ENCODE data around the gene GRIA3. TPM values are rescaled to one million over a fixed set of nuclear protein-coding genes. Genes with fewer than 3 reads are reported as not detected.
"Not testable (repeated sequence)": the region's sequence is repeated elsewhere in the genome, so short reads cannot be mapped to it uniquely, and the experiment has no call there.

GRIA3 gene
- total RNA-seq, 1 donor from 2014 or later, result not detected

GRCh38 chrX:123493857-123494256, 309.8 kb downstream of the GRIA3 start:
- ChIA-PET CTCF (no interaction called here), POLR2A (no interaction called here)
- Mint-ChIP-seq H3K27me3 (no peaks in the 10 kb centered on the region), H3K4me3 (no peak overlapping the region), H3K9me3 (peaks cover 3% of the 10 kb centered on the region), H3K36me3 (ENCODE audit: low read depth) (no peaks in the 10 kb centered on the region), H3K4me1 (no peaks in the 10 kb centered on the region), H3K27ac (no peak overlapping the region)
- DNase-seq (no peak), ATAC-seq (ENCODE audit: low read depth) (no peak)
- intact Hi-C loops (cut with micrococcal nuclease), result no loop called here
- no peak for TF ChIP-seq CTCF (IDR thresholded peaks at IDR 0.05)

GRCh38 chrX:123499787-123500186, 315.7 kb downstream of the GRIA3 start:
- ATAC-seq (ENCODE audit: low read depth) (no peak), DNase-seq (no peak)
- intact Hi-C loops (cut with micrococcal nuclease), result no loop called here
- Mint-ChIP-seq H3K9me3 (peaks cover 3% of the 10 kb centered on the region), H3K27ac (no peak overlapping the region), H3K27me3 (no peaks in the 10 kb centered on the region), H3K4me3 (no peak overlapping the region), H3K36me3 (ENCODE audit: low read depth) (no peaks in the 10 kb centered on the region), H3K4me1 (no peaks in the 10 kb centered on the region)
- no peak for TF ChIP-seq CTCF (IDR thresholded peaks at IDR 0.05)
- POLR2A ChIA-PET, result no interaction called here
- CTCF ChIA-PET, result no interaction called here

- Mint-ChIP-seq H3K4me1 (no peaks in the 10 kb centered on the region), H3K27ac (no peak overlapping the region), H3K27me3 (no peaks in the 10 kb centered on the region), H3K4me3 (no peak overlapping the region), H3K36me3 (ENCODE audit: low read depth) (no peaks in the 10 kb centered on the region), H3K9me3 (peaks cover 4% of the 10 kb centered on the region)
- intact Hi-C loops (cut with micrococcal nuclease), result no loop called here
- ATAC-seq (ENCODE audit: low read depth) (no peak), DNase-seq (no peak)
- ChIA-PET CTCF (no interaction called here), POLR2A (no interaction called here)
- no peak for TF ChIP-seq CTCF (IDR thresholded peaks at IDR 0.05)
These were observed 320.0 kb downstream of the GRIA3 start for GRCh38 chrX:123504047-123504446.

GRCh38 chrX:123504630-123505270, 320.7 kb downstream of the GRIA3 start:
- Mint-ChIP-seq H3K4me1 (no peaks in the 10 kb centered on the region), H3K36me3 (ENCODE audit: low read depth) (no peaks in the 10 kb centered on the region), H3K4me3 (no peak overlapping the region), H3K27ac (no peak overlapping the region), H3K9me3 (peaks cover 4% of the 10 kb centered on the region), H3K27me3 (no peaks in the 10 kb centered on the region)
- ChIA-PET CTCF (no interaction called here), POLR2A (no interaction called here)
- DNase-seq (no peak), ATAC-seq (ENCODE audit: low read depth) (no peak)
- intact Hi-C loops (cut with micrococcal nuclease), result no loop called here
- TF ChIP-seq CTCF (IDR thresholded peaks at IDR 0.05), result no peak

DNA sequence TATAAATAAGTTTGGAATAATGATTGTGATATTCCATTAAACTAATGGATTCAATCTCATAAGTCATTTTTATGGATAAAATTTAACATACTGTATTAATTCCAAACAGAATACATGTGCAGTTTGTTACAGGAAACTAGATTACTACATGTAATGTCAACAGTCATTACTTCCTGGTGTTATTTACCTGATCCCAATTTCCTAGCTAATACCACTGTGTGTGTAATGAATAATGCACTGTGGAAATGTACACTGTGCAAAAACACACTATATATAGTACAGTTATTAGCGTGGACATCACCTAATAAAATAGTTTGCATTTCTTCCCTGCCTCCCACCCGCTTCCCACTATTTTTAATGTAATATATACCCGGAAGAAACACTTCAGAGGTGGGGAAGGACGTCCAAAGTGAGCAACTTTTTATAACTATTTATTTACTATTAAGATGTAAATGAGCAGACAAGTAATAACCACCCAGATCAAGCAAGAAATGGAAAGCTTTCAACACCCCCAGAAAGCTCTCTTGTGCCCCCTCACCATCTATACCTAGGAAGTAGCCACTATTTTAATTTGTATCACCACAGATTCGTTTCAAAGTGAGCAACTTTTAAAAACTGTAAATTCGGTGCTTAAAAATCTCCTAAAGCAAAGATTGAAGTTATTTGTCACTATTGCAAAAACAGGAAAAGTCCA, 329.7 kb downstream of the GRIA3 start:
- no peak overlapping the region for H3K4me3 Mint-ChIP-seq
- intact Hi-C loops (cut with micrococcal nuclease), result no loop called here
- ATAC-seq (ENCODE audit: low read depth) (no peak), DNase-seq (no peak)
- no peaks in the 10 kb centered on the region for H3K4me1 Mint-ChIP-seq
- TF ChIP-seq CTCF (IDR thresholded peaks at IDR 0.05), result no peak
- CTCF ChIA-PET, result no interaction called here
- H3K9me3 Mint-ChIP-seq, result peaks cover 14% of the 10 kb centered on the region
- no peaks in the 10 kb centered on the region for H3K27me3 Mint-ChIP-seq
- no peak overlapping the region for H3K27ac Mint-ChIP-seq
- POLR2A ChIA-PET, result no interaction called here
- H3K36me3 Mint-ChIP-seq (ENCODE audit: low read depth), result no peaks in the 10 kb centered on the region

DNA sequence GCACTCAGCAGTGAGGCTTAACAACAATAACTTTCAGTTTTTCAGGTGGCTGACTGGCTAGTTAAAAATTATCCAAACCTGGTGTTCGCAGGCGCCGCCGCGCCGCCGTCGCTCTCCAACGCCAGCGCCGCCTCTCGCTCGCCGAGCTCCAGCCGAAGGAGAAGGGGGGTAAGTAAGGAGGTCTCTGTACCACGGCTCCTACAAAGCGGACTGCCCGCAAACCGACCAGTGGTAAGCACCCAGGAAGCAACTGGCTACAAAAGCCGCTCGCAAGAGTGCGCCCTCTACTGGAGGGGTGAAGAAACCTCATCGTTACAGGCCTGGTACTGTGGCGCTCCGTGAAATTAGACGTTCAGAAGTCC, 330.2 kb downstream of the GRIA3 start:
- H3K4me1 Mint-ChIP-seq; H3K27me3 Mint-ChIP-seq; intact Hi-C loops (cut with micrococcal nuclease); POLR2A ChIA-PET; H3K4me3 Mint-ChIP-seq; H3K36me3 Mint-ChIP-seq (ENCODE audit: low read depth); CTCF ChIA-PET; ATAC-seq (ENCODE audit: low read depth); H3K27ac Mint-ChIP-seq; DNase-seq: not testable (repeated sequence)
- H3K9me3 Mint-ChIP-seq, result peaks cover 14% of the 10 kb centered on the region
